GM10266 (cell line): ENCODE data around the gene REPS1.
A peak's percentile ranks its signal among the peaks of the same experiment; 100 is the strongest.

Experiments
- DNase-seq: peaks from one replicate; pipeline ENCODE4 v3.0.0; 2012; ENCODE audit errors: extremely low spot score
- CTCF ChIP-seq: IDR thresholded peaks from 2 replicates; pipeline ENCODE4 v1.5.1; 2012; ENCODE audit warnings: mild to moderate bottlenecking, low read depth; ENCODE audit not compliant: control insufficient read depth, insufficient read depth; ENCODE audit errors: missing control alignments

Gene REPS1

GRCh38 chr6:138891255-138891986 lies 96.6 kb downstream of the REPS1 start:
- no peak for DNase-seq
- no peak for TF ChIP-seq CTCF

GRCh38 chr6:138885156-138885819 lies 102.8 kb downstream of the REPS1 start:
- DNase-seq, result no peak
- TF ChIP-seq CTCF, result no peak

- DNase-seq, result peak; percentile 56
- TF ChIP-seq CTCF, result no peak
Observed at GRCh38 chr6:138882369-138883017, 105.6 kb downstream of the REPS1 start.

GRCh38 chr6:138873191-138873590 lies 114.9 kb downstream of the REPS1 start:
- TF ChIP-seq CTCF, result no peak
- no peak for DNase-seq

- no peak for DNase-seq
- no peak for TF ChIP-seq CTCF
Observed at GRCh38 chr6:138869398-138869797, 118.7 kb downstream of the REPS1 start.

GRCh38 chr6:138868181-138868580 lies 119.9 kb downstream of the REPS1 start:
- DNase-seq, result no peak
- TF ChIP-seq CTCF, result no peak
